Astrocyte of the cerebellum (primary cell): ENCODE measurements around the gene IP6K2.
"Not testable (repeated sequence)": the region's sequence is repeated elsewhere in the genome, so short reads cannot be mapped to it uniquely, and the experiment has no call there.

Source experiments
- DNase-seq: peaks from one replicate; pipeline ENCODE4 v3.0.0-alpha.2; 2011; ENCODE audit warnings: low read depth
- H3K4me3 ChIP-seq: 2 replicates; pipeline ENCODE4 v1.5.1; 2011; ENCODE audit warnings: mild to moderate bottlenecking, low read depth, low read length, moderate library complexity
- CTCF ChIP-seq: IDR thresholded peaks from 2 replicates; pipeline ENCODE4 v1.5.1; 2012; ENCODE audit warnings: low read length, low read depth, moderate library complexity, mild to moderate bottlenecking; ENCODE audit errors: missing control alignments
- in situ Hi-C: cut with HindIII; loops from 2 replicates; pipeline ENCODE4 v1.10.0; 2017; ENCODE audit warnings: low sequenced_read_pairs

IP6K2 gene

GRCh38 chr3:48750856-48751255, 33.8 kb upstream of the IP6K2 start:
- DNase-seq, result no peak
- no peak for TF ChIP-seq CTCF
- in situ Hi-C loops, result no loop called here
- no peak overlapping the region for H3K4me3 ChIP-seq

GRCh38 chr3:48748754-48749153, 31.7 kb upstream of the IP6K2 start:
- no peak for DNase-seq
- in situ Hi-C loops, result no loop called here

GRCh38 chr3:48747706-48748105, 30.7 kb upstream of the IP6K2 start:
- no peak for DNase-seq
- no peak overlapping the region for H3K4me3 ChIP-seq
- no peak for TF ChIP-seq CTCF
- in situ Hi-C loops, result no loop called here

More at GRCh38 chr3:48748754-48749153, 31.7 kb upstream of the IP6K2 start:
- TF ChIP-seq CTCF, result no peak
- no peak overlapping the region for H3K4me3 ChIP-seq

GRCh38 chr3:48747015-48747615, 30.1 kb upstream of the IP6K2 start:
- DNase-seq, result no peak

GRCh38 chr3:48743773-48744172, 26.8 kb upstream of the IP6K2 start:
- DNase-seq, result no peak
- TF ChIP-seq CTCF, result no peak
- in situ Hi-C loops, result no loop called here
- no peak overlapping the region for H3K4me3 ChIP-seq

More at GRCh38 chr3:48747015-48747615, 30.1 kb upstream of the IP6K2 start:
- in situ Hi-C loops, result no loop called here
- no peak overlapping the region for H3K4me3 ChIP-seq
- no peak for TF ChIP-seq CTCF

- DNase-seq, H3K4me3 ChIP-seq, in situ Hi-C loops: not testable (repeated sequence)
Measured at GRCh38 chr3:48741226-48741625, 24.2 kb upstream of the IP6K2 start.

- peak; percentile 88 for TF ChIP-seq CTCF
- in situ Hi-C loops, result no loop called here
- peak; percentile 37 for DNase-seq
- no peak overlapping the region for H3K4me3 ChIP-seq
Measured at GRCh38 chr3:48739955-48740823, 23.2 kb upstream of the IP6K2 start.
